Nucleus accumbens (tissue), 56 donors: Measurements from ENCODE around the gene GOLGA8M.
A peak's percentile ranks its signal among the peaks of the same experiment; 100 is the strongest.
"Not testable (repeated sequence)": the region's sequence is repeated elsewhere in the genome, so short reads cannot be mapped to it uniquely, and the experiment has no call there.

ENCODE experiments used
- DNase-seq, 56 donors: peaks; one replicate each; lab custom pipeline; 2025; lab: John Stamatoyannopoulos, UW

GOLGA8M gene, protein sequence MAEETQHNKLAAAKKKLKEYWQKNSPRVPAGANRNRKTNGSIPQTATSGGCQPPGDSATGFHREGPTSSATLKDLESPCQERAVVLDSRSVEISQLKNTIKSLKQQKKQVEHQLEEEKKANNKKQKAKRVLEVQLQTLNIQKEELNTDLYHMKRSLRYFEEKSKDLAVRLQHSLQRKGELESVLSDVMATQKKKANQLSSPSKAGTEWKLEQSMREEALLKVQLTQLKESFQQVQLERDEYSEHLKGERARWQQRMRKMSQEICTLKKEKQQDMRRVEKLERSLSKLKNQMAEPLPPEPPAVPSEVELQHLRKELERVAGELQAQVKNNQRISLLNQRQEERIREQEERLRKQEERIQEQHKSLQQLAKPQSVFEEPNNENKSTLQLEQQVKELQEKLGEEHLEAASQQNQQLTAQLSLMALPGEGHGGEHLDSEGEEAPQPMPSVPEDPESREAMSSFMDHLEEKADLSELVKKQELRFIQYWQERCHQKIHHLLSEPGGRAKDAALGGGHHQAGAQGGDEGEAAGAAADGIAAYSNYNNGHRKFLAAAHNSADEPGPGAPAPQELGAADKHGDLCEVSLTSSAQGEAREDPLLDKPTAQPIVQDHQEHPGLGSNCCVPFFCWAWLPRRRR

DNA sequence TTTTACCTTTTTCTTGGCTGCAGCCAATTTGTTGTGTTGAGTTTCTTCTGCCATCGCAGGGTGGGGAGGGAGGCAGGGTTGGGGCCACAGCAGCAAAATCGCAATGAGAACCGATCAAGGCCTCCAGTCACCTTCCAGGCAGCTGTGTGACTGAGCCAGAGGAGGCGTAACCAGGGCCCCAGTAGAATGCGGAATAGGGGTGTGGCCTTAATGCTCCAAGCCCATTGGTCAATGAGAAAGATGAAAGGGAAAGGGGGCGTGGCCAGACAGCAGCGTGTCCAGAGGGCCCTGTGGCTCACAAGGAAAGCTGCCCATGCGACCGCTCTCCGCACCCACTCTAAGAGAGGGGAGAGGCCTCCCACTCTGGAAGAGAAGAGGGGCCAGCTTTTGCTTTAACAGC is at the start of gene GOLGA8M:
GOLGA8M (minus strand) TSS at position 152 of the 400 bp plus-strand sequence; CDS start at position 54, 98 bp downstream.
- not testable (repeated sequence) for DNase-seq

DNA sequence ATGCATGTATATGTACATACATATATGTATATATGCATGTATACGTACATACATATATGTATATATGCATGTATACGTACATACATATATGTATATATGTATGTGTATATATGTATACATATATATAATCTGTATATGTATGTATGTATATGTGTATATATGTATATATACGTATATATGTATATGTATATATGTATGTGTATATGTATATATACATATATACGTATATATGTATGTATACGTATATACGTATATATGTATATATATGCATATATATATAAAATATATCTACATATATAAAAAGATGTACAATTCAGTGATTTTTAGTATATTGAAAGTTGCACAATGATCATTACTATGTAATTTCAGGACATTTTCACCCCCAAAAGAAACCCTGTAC is 30.7 kb upstream of the GOLGA8M start:
- DNase-seq = not testable (repeated sequence)

DNA sequence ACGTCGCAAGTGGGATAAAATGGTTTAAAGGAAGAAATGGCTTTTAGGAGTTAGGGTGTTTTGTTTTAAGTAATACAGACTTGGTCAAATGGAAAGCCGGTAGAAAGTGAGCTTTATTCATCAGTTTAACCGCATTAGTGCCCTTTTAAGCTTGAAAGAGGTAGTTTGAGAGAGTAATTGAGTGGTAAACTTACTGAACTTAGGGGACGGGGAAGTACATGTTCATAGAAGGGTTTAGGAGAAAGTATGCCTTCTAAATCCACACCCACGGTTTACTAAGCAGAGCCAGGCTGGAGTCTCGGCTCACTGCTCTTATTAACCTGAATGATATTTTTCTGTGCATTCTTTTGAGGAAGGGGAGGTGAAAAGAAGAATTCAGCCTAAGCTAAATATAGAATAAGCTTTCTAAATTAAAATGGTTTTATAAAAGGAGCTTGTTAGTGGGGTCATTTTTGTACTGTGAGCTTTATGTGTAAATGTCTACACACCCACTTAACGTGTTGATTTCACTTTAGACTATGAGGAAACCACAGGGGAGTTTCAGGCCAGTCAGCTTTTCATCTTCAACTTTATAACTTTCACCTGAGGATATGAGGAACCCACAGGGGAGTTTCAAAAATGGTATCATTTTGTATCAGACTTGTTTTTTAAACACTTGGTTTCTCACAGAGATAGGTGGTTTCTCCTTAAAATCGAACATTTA is 26.5 kb upstream of the GOLGA8M start:
- DNase-seq = not testable (repeated sequence)

DNA sequence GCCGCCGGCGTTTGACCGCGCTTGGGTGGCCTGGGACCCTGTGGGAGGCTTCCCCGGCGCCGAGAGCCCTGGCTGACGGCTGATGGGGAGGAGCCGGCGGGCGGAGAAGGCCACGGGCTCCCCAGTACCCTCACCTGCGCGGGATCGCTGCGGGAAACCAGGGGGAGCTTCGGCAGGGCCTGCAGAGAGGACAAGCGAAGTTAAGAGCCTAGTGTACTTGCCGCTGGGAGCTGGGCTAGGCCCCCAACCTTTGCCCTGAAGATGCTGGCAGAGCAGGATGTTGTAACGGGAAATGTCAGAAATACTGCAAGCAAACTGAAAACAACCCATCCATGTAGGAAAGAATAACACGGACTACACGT is 26.0 kb upstream of the GOLGA8M start:
- DNase-seq = not testable (repeated sequence)

DNA sequence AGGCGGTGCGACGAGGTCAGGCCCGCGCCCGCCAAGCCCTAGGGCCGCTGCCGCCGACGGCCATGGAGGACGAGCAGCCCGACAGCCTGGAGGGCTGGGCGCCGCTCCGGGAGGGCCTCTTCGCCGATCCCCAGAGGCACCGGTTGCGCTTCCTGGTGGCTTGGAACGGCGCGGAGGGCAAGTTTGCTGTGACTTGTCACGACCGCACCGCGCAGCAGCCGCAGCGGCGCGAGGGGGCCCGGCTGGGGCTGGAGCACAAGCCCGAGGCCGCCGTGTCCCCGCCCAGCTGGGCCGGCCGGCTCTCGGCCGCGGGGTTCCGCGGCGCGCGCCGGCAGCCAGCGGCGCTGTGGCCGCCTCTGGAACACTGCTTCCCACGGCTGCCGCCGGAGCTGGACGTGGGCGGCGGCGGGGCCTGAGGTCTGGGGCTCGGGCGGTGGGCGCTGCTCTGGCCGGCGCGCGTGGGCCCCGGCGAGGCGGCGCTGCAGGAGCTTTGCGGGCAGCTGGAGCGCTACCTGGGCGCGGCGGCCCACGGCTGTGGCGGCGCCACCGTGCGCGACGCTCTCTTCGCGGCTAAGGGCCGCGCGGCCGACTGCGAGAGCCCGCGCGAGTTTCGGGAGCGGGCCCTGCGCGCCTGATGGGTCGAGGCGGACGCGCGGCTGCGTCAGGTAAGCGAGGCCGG is 25.4 kb upstream of the GOLGA8M start:
- peak in 26 of 56 donors; percentile 2 to 67 (median 28) for DNase-seq

DNA sequence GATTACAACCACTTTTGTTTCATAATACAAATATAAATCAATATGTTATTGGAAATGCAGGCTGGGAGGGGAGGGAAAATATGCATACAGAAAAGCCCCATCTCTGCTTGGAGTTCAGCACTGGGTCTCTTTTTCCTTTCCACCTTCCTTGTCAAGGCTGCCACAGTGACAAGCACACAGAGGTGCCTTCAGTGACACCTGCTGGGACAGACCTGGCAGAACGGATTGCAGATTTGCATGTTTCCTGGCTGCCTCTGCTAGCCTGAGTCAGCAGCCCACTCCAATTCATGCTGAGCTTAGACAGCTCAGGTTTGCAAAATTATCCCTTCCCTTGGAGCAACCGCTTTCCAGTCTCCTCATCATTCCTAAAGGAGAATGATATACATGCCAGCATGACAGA is 15.8 kb upstream of the GOLGA8M start:
- peak in 12 of 56 donors; percentile 2 to 58 (median 24) for DNase-seq

DNA sequence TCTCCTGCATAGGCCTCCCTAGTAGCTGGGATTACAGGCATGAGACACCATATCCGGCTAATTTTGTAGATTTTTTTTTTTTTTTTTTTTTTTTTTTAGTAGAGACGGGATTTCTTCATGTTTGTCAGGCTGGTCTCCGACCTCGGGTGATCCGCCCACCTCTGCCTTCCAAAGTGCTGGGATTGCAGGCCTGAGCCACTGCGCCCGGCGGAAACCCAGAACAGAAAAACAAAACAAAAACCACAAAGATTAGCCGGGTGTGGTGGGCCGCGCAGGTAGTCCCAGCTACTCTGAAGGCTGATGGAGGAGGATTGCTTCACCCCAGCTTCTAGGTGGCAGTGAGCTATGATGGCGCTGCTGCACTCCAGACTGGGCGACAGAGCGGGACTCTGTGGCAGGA is 14.8 kb upstream of the GOLGA8M start:
- DNase-seq = not testable (repeated sequence)

DNA sequence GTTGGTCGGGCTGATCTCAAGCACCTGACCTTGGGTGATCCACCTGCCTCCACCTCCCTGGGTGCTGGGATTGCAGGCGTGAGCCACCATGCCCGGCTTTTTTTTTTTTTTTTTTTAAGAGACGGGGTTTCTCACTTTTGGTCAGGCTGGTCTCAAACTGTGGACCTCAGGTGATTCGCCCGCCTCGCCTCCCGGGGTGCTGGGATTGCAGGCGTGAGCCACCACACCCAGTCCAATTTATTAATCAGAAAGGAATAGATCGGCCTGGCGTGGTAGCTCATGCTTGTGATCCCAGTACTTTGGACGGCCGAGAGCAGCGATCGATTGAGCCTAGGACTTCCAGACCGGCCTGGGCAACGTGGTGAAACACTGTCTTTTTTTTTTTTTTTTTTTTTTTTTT is 13.9 kb upstream of the GOLGA8M start:
- DNase-seq = no peak

DNA sequence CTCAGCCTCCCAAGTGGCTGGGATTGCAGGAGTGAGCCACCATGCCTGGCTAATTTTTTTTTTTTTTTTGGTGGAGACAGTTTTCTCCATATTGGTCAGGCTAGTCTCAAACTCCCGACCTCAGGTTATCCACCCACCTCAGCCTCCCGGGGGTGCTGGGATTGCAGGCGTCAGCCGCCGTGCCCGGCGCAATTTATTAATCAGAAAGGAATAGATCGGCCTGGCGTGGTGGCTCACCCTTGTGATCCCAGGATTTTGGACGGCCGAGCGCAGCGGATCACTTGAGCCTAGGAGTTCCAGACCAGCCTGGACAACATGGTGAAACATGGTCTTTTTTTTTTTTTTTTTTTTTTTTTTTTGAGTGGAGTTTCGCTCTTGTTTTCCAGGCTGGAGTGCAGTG is 13.3 kb upstream of the GOLGA8M start:
- no peak for DNase-seq

DNA sequence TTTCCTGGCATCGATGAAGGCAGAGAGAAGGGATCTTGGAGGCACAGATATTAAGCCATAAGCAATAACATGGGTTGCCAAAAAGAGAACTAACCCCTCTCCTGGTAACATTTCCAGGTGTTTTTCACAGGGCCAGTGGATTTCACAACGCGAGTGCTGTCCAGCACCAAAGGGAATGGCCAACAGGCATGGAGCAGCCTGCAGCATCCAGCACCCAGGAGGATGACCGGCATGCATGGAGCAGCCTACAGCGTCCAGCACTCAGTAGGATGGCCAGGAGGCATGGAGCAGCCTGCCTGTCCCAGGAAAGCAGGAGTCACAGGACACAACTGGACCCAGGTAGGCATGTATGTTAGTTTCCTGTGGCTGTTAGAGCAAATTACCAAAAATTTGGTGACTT is 11.8 kb upstream of the GOLGA8M start:
- DNase-seq = not testable (repeated sequence)

DNA sequence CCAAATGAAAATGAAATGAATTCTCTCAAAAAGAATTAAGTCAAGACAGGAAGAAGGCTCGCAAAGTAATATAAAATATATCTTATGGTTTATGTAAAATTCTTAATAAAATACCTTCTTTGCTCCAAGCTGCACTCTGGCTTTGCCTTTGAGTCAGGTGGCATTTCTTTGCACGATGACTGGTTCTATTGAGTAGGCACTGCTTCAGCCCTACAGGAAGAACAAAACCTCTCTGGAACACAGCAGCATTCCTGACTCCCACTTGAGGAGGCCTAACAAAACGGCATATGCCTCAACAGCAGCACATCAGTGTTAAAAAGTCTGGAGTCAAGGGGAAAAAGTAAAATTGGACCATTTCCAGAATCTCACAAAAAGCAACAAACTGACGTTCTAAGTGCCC is 7.4 kb upstream of the GOLGA8M start:
- DNase-seq = not testable (repeated sequence)

DNA sequence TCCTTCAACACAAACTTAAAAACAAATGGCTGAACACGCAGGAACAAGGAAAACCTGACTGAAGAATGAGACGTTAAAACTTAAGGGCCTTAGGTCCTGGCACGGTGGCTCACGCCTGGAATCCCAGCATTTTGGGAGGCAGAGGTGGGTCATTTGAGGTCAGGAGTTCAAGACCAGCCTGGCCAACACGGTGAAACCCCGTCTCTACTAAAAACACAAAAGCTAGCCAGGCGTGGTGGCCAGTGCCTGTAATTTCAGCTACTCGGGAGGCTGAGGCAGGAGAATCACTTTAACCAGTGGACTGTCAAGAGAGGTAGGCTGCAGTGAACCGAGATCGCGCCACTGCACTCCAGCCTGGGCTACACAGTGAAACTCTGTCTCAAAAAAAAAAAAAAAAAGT is 6.4 kb upstream of the GOLGA8M start:
- not testable (repeated sequence) for DNase-seq

DNA sequence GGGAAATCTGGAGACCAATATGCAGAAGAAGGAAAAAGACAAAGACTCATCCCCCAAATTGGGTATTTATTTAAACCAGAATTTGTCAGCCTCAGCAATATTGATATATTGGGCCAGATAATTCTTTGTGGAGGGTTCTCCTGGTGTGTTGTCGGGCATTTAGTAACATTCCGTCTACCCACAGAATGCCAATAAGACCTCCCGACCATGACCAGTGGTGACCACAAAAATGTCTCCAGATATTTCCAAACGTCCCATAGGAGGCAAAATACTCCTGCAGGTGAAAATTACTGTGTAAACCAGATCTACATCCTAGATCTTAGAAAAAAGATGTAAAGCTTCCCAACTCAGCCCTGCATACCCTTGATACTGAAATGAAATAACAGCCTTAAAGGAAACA is 2.0 kb upstream of the GOLGA8M start:
- DNase-seq = not testable (repeated sequence)

DNA sequence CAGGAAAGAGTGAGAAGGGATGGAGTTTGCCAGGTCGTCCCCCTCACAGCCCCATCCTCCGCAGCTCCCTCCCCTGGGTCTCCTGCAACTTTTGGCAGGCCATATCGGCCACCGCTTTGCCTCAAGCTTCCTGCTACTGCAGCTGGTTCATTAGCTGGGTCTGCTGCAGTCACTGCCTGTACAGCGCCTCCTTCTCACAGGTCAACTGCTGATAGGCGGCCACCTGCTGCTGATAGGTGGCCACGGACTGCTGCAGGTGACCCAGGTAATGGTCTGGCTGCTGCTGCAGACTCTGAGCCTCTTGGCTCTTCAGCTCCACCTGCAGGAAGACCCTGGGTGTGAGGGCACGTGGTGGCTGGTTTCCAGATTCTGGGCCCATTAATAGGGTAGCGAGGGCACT is 8.3 kb downstream of the GOLGA8M start:
- not testable (repeated sequence) for DNase-seq

DNA sequence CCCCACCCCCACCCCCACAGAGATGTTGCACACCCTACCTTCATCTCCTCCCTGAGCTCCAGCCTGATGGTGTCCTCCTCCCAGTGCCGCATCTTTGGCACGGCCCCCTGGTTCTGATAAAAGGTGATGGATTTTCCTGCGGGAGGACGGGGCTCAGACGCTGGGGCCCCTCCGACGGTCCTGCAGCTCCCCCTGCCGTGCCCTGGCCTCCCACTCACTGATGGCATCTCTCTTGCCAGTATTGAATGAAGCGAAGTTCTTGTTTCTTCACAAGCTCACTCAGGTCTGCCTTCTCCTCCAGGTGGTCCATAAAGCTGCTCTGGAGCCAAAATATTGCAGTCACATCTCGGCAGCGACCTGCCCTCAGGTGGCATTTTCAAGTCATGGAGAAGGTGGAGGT is 9.8 kb downstream of the GOLGA8M start:
- not testable (repeated sequence) for DNase-seq

DNA sequence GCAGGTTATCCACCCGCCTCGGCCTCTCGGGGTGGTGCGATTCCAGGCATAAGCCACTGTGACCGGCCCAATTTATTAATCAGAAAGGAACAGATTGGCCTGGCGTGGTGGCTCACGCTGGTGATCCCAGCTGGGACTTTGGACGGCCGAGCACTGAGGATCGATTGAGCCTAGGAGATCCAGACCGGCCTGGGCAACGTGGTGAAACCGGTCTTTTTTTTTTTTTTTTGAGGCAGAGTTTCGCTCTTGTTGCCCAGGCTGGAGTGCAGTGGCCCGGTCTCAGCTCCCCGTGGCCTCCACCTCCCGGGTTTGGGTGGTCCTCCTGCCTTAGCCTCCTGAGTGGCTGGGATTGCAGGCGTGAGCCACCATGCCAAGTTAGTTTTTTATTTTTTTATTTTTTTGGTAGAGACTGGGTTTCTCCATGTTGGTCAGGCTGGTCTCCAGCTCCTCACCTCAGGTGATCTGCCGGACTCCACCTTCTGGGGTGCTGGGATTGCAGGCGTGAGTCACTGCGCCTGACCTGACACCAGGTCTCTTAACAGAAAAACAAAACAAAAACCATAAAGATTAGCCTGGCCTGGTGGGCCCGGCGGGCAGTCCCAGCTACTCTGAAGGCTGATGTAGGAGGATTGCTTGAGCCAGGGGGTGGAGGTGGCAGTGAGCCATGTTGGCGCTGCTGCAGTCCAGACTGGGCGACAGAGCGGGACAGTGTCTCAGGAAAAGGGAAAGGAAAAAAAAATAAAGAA is 18.0 kb downstream of the GOLGA8M start:
- peak in 3 of 56 donors; percentile 0 to 20 (median 9) for DNase-seq

DNA sequence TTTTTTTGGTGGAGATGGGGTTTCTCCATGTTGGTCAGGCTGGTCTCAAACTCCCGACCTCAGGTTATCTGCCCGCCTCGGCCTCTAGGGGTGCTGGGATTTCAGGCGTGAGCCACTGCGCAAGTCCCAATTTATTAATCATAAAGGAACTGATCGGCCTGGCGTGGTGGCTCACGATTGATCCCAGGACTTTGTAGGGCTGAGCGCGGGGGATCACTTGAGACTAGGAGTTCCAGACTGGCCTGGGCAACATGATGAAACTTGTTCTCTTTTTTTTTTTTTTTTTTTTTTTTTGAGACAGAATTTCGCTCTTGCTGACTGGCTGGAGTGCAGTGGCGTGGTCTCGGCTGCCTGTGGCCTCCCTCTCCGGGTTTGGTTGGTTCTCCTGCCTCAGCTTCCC is 19.2 kb downstream of the GOLGA8M start:
- not testable (repeated sequence) for DNase-seq

DNA sequence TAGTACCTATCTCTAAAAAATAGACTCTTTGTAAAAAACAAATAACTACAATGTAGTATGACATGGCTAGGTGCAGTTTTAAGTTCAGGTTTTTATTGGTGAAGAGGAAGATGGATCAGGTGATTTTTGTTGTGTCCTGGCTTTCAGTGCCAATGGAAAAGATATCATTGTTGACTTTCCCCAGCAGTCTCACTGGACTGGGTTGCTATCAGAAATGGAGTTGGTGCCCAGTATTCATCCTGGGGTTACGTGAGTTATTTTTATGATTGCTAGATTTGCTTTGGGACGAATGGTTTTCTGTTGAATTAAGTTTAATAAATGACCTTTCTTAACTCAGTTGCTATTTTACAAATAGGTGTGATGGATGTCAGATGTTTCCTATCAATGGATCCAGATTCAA is 38.7 kb downstream of the GOLGA8M start:
- DNase-seq = not testable (repeated sequence)

DNA sequence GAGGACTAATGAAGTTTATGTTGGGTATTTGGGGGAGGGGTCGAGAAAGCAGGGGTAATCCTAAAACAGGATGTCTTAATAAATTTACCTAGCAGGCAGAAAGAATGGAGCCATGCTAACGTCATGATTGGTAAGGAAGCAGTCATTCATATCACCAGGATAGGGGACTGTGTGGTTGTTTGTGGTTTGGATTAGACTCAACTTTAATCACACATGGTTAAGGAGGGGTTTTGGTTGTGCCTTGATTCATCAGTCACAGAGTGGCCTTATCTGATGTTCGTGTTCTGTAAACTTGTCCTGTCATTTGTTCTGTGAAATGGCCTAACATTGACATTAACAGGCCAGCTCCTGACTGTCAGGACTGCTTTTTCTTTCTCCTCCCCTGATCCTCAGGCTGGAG is 40.1 kb downstream of the GOLGA8M start:
- not testable (repeated sequence) for DNase-seq

DNA sequence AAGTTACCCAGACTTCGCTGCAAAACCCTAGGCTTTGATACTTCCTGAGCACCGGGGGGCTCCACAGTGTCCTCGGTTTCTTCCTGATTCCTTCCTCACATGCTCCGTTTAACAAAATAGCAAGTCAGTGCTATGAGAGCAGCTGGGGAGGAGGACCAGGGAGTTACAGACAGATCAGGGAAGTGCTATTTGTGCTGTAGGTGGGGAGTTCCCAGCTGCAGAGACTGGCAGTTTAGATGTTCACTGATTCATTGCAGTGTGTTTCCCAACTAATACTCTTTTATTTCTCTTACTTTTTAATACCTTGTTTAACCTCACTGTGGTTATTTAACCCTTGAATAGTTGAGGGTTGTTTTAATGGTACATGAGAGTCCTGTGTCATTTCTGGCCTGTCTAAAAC is 45.8 kb downstream of the GOLGA8M start:
- DNase-seq = not testable (repeated sequence)
